ENCODE results near the gene ADGRV1.

The ADGRV1 gene

GRCh38 chr5:91074615-91075014, 516.0 kb downstream of the ADGRV1 start:
- Histone ChIP-seq H3K9me3 (ENCODE audit: control insufficient read depth, insufficient read depth, low read depth, low read length) (no peaks in the 10 kb centered on the region), H3K27ac (ENCODE audit: extremely low read depth, low read depth, low read length) (no peak overlapping the region), H3K36me3 (ENCODE audit: control insufficient read depth in 2 of 2, insufficient read depth in 1 of 2, low read length in 2 of 2) (peaks cover 0 to 9% of the 10 kb centered on the region in 2 experiments; a peak in 1 of 3 replicates), H3K4me1 (ENCODE audit: control insufficient read depth, insufficient read depth, low read length) (no peaks in the 10 kb centered on the region), H3K4me3 (ENCODE audit: low read depth, low read length) (no peak overlapping the region)
- ChIA-PET CTCF (interaction anchor here (0.7 to 1.0 kb wide), 2 partner anchors 32 to 82 kb away, joined by 3 read pairs; no protein-coding TSS in a partner anchor), POLR2A (no interaction called here)
- TF ChIP-seq ZNF362 (tag by site-specific recombination; IDR thresholded peaks at IDR 0.05) (no peak), ZNF266 (tag by site-specific recombination; IDR thresholded peaks at IDR 0.05; ENCODE audit: low read depth) (no peak), ZNF600 (tag by site-specific recombination; IDR thresholded peaks at IDR 0.05) (no peak), ZNF174 (tag by site-specific recombination; IDR thresholded peaks at IDR 0.05) (no peak), ZNF292 (tag by site-specific recombination; IDR thresholded peaks at IDR 0.05; ENCODE audit: borderline replicate concordance, low read depth) (no peak), ZNF423 (tag by site-specific recombination; IDR thresholded peaks at IDR 0.05) (no peak), ZNF521 (tag by site-specific recombination; IDR thresholded peaks at IDR 0.05) (no peak), FEZF1 (tag by site-specific recombination; IDR thresholded peaks at IDR 0.05) (no peak), OVOL3 (tag by site-specific recombination; IDR thresholded peaks at IDR 0.05) (no peak), BCL6B (tag by site-specific recombination; IDR thresholded peaks at IDR 0.05) (no peak), ZNF426 (tag by site-specific recombination; IDR thresholded peaks at IDR 0.05) (no peak)
- TF ChIP-seq, protein P1, sequence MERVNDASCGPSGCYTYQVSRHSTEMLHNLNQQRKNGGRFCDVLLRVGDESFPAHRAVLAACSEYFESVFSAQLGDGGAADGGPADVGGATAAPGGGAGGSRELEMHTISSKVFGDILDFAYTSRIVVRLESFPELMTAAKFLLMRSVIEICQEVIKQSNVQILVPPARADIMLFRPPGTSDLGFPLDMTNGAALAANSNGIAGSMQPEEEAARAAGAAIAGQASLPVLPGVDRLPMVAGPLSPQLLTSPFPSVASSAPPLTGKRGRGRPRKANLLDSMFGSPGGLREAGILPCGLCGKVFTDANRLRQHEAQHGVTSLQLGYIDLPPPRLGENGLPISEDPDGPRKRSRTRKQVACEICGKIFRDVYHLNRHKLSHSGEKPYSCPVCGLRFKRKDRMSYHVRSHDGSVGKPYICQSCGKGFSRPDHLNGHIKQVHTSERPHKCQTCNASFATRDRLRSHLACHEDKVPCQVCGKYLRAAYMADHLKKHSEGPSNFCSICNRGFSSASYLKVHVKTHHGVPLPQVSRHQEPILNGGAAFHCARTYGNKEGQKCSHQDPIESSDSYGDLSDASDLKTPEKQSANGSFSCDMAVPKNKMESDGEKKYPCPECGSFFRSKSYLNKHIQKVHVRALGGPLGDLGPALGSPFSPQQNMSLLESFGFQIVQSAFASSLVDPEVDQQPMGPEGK (tag by site-specific recombination; IDR thresholded peaks at IDR 0.05) = no peak

- peaks cover 0 to 9% of the 10 kb centered on the region in 2 experiments; a peak in 1 of 3 replicates for H3K36me3 ChIP-seq (ENCODE audit: control insufficient read depth in 2 of 2, insufficient read depth in 1 of 2, low read length in 2 of 2)
- CTCF ChIA-PET = interaction anchor here (0.6 to 0.9 kb wide), 3 partner anchors 11 to 143 kb away, joined by 3 to 4 read pairs (median 3); no protein-coding TSS in a partner anchor
- POLR2A ChIA-PET = no interaction called here
- TF ChIP-seq TRIM28 (IDR thresholded peaks at IDR 0.05; ENCODE audit: borderline replicate concordance, low read length) (no peak), WT1 (tag by site-specific recombination; IDR thresholded peaks at IDR 0.05) (no peak), PRDM6 (tag by site-specific recombination; IDR thresholded peaks at IDR 0.05) (no peak), ZNF621 (tag by site-specific recombination; IDR thresholded peaks at IDR 0.05) (no peak), ZNF10 (tag by site-specific recombination; IDR thresholded peaks at IDR 0.05) (no peak), ZNF155 (tag by site-specific recombination; IDR thresholded peaks at IDR 0.05) (no peak), ZNF37A (tag by site-specific recombination; IDR thresholded peaks at IDR 0.05) (no peak), SALL2 (tag by site-specific recombination; IDR thresholded peaks at IDR 0.05; ENCODE audit: borderline replicate concordance) (no peak)
- H3K4me1 ChIP-seq (ENCODE audit: control insufficient read depth, insufficient read depth, low read length) = no peaks in the 10 kb centered on the region
- no peaks in the 10 kb centered on the region for H3K9me3 ChIP-seq (ENCODE audit: control insufficient read depth, insufficient read depth, low read depth, low read length)
- no peak overlapping the region for H3K4me3 ChIP-seq (ENCODE audit: low read depth, low read length)
- no peak overlapping the region for H3K27ac ChIP-seq (ENCODE audit: extremely low read depth, low read depth, low read length)
These were observed 517.5 kb downstream of the ADGRV1 start for GRCh38 chr5:91076138-91076537.
